ENCODE measurements around the gene IRF2BP1. TPM values are rescaled to one million over a fixed set of nuclear protein-coding genes. Genes with fewer than 3 reads are reported as not detected.
A peak's percentile ranks its signal among the peaks of the same experiment; 100 is the strongest.

The IRF2BP1 gene
- total RNA-seq, 1 donor: 25.7 TPM

DNA sequence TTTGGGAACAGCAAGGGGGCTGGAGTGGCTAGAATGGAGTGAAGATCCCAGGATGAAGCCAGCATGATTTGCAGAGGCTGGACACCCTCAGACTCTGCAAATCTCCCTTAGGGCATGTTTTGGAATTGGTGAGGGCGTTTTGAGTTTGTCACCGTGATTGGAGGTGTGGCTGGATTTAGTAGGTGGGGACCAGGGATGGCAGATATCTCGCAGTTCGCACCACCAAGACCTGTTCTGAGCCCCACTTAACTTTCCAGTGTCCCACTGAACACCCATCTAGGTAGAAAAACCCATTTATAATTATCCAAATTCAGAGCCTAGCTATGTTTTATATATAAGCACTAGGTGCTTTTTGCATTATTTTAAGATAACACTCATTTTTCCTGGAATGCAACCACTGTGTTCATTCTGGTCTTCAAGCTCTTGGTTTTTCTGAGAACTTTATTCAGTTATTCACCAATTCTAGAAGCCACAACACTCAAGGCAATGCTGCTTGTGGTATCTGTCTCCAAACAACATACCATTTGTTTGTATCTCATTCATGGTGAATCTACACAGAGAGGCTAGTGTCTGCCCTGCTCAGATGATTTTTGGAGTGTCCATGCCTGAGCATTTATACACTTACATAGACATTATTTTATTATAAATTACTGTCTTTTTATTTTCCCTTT, 31.6 kb upstream of the IRF2BP1 start:
- H3K4me3 ChIP-seq (ENCODE audit: low read depth, low read length): no peak overlapping the region
- DNase-seq (ENCODE audit: low read depth): no peak
- TF ChIP-seq CTCF (IDR thresholded peaks at IDR 0.05; ENCODE audit: insufficient read depth, low read length): no peak

- no peak within 1 kb of the TSS for H3K4me3 ChIP-seq (ENCODE audit: low read depth, low read length)
- peak; percentile 37 for DNase-seq (ENCODE audit: low read depth)
- peak; percentile 36 for TF ChIP-seq CTCF (IDR thresholded peaks at IDR 0.05; ENCODE audit: insufficient read depth, low read length)
Observed at GRCh38 chr19:45913874-45914830, 28.2 kb upstream of the IRF2BP1 start, which contains the start of gene NANOS2. NANOS2 (minus strand) TSS chr19:45914778; CDS start chr19:45914693, 85 bp downstream.

DNA sequence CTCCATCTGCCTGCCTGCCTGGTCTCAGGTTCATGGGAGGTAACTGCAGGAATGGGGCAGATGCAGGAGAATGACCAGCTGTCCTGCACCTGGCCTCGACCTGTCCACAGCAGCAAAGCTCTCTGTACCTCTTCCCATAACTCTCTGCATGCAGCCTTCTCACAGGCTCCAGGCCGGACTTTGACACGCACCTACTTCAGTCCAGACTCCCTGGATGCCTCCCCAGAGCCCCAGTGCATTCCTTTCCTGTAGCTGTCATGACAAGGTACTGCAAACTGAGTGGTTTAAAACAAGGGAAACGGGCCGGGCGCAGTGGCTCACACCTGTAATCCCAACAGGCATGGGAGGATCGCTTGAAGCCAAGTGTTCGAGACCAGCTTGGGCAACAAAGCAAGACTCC, 25.4 kb upstream of the IRF2BP1 start:
- DNase-seq (ENCODE audit: low read depth): no peak
- no peak for TF ChIP-seq CTCF (IDR thresholded peaks at IDR 0.05; ENCODE audit: insufficient read depth, low read length)

GRCh38 chr19:45908956-45909355, 23.0 kb upstream of the IRF2BP1 start:
- no peak for TF ChIP-seq CTCF (IDR thresholded peaks at IDR 0.05; ENCODE audit: insufficient read depth, low read length)
- no peak overlapping the region for H3K4me3 ChIP-seq (ENCODE audit: low read depth, low read length)
- no peak for DNase-seq (ENCODE audit: low read depth)

More for the DNA sequence above, 25.4 kb upstream of the IRF2BP1 start:
- no peak overlapping the region for H3K4me3 ChIP-seq (ENCODE audit: low read depth, low read length)

DNA sequence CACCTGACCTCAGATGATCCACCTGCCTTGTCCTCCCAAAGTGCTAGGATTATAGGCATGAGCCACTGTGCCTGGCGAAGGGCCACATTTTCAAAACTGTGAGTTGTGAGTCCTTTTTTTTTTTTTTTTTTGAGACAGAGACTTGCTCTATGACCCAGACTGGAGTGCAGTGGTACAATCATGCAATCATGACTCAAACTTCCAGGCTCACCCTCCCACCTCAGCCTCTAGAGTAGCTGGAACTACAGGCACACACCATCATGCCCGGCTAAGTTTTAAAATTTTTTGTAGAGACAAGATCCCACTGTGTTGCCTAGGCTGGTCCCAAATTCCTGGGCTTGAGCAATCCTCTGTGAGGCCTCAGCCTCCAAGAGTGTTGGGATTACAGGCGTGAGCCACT, 20.3 kb upstream of the IRF2BP1 start:
- no peak for TF ChIP-seq CTCF (IDR thresholded peaks at IDR 0.05; ENCODE audit: insufficient read depth, low read length)
- DNase-seq (ENCODE audit: low read depth): peak; percentile 49
- no peak overlapping the region for H3K4me3 ChIP-seq (ENCODE audit: low read depth, low read length)

GRCh38 chr19:45905011-45905410, 19.1 kb upstream of the IRF2BP1 start:
- DNase-seq (ENCODE audit: low read depth): no peak
- no peak overlapping the region for H3K4me3 ChIP-seq (ENCODE audit: low read depth, low read length)
- TF ChIP-seq CTCF (IDR thresholded peaks at IDR 0.05; ENCODE audit: insufficient read depth, low read length): no peak

Data from fibroblast of the aortic adventitia (primary cell).